Measurements from ENCODE around the gene NOXO1.
A peak's percentile ranks its signal among the peaks of the same experiment; 100 is the strongest.

The NOXO1 gene

DNA sequence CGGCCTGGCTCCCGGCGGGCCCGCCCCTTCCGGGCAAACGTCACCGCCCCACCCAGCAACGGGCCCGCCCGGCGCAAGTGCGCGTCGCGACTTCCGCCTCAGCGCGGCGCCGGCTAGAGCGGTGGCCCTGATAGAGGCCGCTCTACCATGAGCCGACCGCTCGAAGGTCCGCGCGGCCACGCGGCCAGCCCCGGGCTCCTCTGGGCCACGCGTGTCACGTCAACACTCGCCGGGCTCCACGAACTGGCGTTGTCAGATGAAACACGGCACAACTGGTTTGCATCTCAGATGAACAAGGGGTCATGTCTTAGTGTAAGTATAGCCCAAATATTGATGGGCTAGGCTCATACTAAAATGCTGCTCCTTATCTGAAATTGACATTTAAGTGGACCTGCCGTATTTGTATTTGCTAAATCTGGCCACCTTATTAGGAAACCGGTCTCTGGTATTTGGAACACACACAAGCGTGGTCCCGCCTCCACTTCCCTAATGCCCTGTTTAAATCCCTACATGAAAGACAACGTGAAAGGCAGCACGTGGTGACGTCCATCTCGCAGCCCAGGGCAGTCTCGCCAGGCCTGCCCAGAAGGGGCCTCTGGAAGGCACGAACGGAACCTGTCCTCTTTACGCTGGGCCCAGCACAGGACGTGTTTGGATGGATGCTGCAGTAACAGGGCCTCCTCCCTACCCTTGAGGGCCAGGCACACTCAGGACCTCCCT lies 28.7 kb upstream of the NOXO1 start, which contains the start of gene ZNF598:
TSS of gene ZNF598 (minus strand) at position 31 of the 720 bp plus-strand sequence.
- peak; percentile 92 for DNase-seq

DNA sequence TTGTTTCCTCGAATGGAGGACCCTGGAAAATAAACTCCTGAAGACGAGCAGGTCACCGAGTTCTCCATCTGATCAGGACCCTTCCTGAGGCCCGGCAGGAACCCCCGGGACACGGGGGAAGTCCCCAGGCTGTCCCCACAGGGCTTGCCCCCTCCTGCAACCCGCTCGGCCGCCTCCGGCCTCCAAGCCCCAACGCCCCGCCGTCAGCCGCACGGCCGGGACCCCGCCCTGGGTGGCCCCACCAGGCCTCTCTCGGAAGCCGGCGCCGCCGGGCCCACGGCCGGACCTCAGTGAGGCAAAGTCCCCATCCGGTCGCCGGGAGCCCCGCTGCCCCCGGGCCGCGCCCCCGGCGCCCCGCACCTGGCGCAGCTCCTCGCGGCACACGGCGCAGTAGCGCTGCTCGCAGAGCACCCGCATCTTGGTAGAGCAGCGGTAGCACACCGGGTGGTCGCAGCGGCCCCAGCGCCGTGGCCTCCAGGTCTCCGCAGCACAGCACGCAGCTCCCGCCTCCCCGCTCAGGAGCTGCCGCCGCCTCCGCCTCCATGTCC lies 28.0 kb upstream of the NOXO1 start:
- peak; percentile 40 for DNase-seq

DNA sequence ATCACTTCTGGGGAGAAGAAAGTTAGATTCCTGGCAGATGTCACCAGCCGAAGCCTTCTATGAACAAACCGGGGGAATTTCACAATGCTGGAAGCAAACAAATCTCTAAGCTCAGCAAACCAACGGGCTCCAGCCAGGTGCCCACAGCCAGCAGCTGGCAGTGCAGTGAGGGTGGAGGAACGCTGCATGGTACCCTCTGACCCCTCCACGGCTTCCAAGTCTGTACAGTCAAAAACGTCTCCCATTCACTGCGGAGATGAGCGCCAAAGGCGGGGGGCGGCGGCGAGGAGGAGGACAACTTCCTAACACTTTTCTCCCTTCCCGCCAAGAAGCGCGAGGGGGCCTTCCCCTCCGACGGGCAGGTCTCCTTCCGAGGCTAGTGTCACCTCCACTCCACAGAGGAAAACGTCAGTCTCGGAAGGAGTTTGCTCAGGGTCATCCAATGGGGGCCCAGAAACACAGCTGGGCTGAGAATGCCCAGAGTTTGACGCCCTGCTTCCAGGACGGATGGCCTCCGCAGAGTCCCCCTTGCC lies 27.4 kb upstream of the NOXO1 start:
- peak; percentile 31 for DNase-seq

DNA sequence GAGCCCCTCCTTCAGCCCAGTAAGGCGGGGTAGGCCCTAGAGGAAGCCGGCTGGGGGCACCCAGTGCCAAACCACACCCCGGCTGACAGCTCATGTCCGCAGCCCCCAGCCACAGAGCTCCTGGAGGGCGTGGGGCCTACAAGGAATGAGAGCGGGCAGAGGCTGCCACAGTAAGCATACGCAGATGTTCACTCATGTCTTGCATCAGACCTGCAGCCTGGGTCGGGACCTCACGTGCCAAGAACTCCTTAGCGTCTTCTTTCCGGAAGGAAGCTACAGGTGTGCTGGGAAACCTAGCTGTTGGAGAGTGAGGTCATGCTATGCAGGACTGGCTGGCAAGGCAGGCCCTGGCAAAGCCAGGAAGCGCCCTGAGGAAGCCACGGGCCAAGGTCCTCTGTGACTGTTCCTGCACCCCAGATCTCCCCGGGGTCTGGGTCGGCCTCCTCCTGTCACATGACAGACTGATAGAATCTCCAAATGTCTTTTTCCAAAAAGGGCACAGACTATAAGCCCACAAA lies 26.8 kb upstream of the NOXO1 start:
- peak; percentile 45 for DNase-seq

DNA sequence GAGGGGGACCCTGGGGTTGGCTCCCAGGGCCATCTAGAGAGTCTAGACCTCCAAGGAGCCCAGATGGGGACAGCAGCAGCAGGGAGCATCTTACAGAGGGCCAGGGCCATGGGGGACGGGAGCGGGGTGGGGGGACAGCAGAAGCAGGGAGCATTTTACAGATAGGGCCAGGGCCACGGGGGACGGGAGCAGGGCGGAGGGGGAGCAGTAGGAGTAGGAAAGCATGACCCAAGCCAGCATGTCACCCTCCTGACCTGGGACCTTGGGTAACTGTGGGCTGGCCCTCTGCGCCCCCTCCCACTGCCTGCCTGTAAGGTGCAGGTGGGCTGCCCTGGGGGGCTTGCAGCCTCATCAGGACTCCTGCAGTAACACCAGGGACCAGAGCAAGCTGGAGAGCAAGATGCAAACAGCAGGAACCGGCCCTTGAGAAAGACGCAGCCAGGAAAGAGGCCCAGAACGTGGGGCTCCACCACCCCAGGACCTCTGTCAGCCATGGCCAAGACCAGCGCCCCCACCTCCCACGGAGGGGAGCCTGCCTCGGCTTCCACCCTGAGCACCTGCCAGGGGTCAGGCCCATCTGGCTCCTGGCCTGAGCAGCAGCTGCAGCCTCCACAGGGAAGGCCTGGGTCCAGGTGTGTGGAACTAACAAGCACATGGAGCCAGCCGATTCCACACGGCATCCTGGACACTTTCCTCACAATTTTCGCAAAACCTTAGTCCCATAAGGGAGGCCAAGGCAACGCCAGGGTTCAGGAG lies 26.0 kb upstream of the NOXO1 start:
- no peak for DNase-seq

DNA sequence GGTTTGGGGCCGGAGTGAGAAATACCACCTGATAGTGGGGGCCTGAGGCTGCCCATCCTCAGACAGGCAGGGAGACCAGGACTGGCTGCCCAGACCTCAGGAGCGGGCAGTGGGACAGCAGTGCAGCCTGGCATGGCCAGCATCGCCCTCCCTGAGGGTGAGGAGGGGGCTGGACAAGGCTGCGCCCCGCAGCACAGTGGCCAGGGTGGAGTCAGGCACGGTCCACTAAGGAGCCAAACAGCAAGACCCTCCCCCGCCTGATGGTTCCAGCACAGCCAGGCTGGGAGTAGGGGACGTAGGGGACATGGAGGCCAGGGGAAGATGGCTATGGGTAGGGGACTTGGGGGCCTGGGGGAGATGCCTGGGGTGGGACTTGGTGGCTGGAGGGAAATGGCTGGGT lies 25.0 kb upstream of the NOXO1 start:
- no peak for DNase-seq

DNA sequence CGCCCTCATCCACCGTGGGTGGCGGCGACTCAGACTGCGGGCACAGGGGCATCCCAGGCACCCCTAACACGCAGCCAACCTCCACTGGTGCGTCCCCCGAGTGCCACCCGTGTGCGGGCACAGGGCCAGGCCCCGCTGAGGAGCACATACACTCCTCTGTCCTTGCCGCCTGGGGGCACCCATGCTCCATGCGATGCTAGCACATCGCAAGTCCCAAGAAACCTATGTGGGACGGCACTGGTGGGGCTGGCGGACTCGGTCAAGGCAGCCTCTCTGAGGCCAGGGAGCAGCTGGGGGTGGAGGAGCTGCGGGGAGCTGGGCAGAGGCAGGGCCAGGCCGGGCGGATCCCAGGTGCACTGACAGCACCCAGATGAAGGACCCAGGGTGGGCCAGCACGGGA lies 24.4 kb upstream of the NOXO1 start:
- no peak for DNase-seq

DNA sequence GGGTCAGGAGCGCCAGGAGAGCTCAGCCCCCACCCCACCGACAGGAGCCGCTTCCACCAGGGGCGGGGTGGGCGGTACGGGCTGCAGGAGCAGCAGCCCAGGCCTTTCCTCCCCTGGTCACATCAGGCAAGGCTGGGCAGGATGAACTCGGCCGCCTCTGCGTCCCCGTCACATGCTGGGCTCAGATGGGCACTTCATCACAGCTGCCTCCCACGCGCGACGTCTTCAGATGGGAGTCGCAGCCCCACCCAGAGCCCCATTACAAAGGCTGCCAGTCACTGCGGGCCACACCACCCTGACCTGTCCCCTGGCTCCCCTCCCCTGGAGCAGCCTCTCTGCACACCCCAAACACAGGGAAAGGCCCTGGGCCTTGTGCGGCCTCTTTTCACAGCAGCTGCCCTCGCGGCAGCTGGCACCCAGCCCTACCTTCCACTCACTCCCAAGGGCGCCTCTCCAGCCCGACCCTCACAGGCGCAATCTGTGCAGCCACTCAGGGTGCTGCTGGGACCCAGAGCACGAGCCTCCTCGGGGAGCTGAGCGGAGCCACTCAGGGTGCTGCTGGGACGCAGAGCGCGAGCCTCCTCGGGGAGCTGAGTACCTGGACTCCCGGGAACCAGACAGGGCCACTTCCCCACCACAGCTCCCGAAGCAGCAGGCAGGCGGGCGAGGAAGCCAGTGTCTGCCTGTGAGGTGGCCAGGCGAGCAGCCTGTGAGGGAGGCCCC lies 23.7 kb upstream of the NOXO1 start:
- no peak for DNase-seq

DNA sequence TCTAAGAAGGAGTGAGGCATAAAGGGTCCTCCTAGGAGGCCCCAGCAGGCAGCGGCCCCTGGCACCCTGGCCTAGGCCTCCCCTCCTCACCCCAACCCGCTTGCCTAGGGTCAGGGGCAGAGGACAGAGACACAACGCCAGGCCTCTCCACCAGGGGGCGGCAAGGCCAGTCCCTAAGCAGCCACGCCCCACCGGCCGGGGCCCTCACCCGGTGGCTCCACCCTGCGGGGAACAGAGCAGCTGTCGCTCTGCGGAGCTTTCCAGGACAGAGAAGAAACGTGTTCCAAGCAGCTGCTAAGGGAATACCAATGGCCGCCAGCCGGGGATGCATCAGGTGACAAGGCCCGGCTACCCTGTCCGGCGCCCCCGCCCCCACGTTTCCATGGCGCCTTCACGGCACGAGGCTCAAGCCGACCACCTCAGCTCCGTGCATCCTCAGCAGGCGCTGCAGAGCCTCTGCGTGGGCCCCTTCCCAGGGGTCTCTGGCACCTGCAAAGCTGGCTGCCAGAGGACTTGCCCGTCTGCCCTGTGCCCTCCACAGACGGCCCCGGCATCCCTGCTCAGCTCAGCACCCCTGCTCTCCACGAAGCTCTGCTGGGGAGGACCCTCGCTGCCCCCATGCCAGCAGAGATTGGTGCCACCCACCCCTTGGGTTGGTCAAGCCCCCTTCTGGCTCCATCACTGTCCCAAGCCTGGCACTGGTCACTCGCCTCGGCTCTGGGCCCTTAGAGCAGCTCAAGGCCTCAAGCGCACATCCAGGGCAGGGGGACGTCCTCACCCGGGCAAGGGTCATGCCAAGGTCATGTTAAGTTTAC lies 22.8 kb upstream of the NOXO1 start:
- DNase-seq, result peak; percentile 94

DNA sequence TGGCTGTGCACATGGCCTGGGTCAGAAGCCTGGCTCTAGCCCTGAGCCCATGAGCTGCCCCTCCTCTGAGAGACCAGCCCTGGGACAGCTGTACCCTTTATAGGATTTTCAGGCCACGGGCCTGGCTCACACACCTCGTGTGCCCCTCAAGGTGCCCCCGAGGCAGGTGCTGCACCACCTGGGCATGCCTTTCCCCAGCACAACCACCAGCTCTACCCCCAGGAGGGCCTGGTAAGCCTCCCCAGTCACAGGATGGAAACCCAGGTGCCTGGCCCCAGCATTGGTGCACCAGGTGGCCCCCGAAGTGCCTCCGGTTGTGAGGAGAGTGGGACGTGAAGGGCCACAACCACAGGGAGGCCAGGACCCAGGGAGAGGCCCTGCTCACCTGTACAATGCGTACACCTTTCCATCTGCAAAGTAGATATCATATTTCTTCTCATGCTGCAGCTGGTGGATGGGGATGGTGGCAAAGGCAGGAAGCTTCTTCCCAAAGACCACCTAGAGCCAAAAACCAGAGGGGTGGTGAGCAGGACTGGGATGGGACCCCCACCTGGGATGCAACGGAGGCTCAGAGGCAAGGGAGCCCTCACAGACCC lies 22.1 kb upstream of the NOXO1 start:
- no peak for DNase-seq

DNA sequence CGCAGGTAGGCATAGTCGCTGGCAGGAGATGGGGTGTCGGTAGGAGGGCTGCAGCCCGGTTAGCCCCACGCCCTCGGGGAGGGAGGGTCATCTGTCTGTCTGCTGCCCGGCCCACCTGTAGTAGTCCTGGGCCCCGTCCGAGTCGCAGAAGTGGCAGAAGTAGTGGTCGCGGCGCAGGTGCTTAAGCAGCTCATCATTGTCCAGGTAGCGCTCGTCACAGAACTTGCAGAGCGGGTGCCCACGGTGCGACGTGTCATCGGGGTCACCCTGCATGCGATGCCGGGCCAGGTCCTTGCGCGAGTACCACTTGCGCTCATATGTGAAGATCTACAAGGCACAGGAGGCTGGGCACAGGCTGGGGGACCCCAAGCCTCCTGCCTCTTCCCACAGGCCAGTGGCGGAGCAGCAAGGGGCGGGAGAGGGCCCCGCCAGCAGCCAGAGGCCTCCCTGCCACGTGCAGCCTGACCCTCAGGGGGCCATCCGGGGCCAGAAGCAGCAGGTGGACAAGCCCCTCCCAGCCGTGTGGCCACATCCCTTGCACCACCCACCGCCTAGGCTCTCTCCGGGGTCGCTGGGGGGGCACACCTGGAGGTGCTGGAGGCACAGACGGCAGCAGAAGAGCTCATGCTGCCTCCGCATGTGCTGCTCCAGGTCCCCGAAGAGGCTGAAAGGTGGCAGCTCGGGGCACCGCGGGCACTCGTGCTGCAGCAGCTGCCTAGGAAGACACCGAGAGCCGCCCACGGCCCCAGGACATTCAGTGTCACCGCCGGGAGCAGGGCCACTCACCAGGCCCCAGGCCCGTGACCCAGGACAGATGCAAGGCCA lies 21.3 kb upstream of the NOXO1 start:
- no peak for DNase-seq

DNA sequence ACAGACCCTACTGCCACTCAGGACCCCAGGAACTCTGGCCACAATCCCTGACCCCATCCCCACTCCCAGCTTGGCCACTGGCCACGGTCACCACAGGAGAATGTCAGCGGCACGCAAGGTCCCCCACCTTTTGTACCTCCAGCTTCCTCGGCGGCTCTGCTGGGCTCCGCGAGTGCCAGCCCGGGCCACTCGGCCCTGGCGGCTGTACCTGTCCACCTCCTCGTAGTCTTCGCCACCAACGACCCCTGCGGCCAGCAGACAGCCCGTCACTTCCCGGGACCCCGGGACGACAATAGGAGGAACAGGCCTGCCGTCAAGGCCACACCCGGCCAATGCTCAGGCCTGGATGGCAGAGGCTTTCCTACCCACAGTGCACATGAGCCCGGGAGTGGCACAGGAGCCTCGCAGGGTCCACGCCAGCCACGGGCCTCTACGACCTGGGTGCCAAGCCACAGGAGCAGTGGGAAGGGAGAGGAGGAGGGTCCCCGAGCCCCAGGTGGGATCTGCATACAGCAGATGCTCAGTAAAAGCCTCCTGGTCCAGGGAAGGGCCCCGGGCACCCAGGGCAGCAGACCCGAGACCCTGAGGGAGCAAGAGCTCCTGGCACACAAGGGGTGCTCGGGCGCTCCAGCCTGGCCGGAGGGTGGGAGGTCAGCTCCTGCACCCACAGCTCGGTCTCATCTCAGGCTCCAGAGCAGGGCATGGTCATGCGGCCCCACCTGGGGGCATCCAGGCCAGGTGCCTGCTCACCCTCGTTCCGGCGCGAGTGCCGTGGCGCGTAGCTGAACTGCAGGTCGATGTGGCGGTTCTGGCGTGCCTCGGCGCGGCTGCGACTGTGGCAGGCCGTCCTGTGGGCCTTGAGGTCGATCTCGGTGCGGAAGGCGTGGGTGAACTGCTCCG lies 20.4 kb upstream of the NOXO1 start:
- DNase-seq, result no peak

DNA sequence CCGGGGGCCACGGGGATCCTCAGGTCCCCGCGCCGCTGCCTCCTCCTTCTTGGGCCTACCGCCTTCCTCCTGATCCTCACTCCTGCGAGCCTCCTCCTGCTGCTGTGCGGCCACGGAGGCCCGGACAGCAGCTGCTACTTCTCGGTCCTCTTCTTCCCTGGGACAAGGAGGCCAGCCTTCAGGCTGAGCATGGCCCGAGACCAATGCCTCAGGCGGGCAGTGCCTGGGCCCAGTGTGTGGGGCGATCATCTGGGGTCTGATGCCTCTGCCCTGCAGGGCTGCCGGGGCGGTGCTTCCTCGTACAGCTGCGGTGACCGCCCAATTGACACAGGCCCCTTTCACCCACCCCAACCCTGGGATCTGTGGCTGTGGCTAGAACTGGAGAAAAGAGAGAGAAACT lies 19.8 kb upstream of the NOXO1 start:
- DNase-seq, result no peak

DNA sequence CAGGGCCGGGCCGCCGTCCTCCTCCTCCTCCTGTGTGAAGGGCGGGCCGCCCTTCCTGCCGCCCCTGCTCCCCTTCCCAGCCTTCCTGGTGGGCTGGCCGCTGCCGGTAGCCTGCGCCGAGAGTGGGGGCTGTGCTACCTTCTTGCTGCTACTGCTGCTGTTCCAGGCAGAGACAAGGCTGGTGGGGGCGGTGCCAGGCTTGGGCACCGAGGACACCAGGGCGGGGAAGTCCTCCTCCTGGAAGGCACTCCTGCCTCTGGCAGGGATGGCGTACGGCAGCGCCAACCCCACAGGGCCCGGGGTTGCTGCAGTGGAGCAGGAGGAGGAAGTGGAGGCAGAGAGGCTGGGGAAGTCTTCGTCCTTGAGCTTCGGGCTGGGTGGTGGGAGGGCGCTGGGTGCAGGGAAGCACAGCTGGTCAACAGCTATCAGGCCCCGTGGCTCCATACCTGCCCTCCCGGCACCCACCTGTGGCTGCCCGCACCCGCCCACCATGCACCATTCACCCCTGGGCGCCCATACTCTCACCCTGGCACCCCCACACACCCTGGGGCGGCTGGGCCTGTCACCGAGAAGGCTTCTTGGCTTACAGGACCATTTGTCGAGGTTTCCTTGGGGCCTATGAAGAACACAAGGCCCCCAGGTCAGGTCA lies 18.7 kb upstream of the NOXO1 start:
- no peak for DNase-seq

DNA sequence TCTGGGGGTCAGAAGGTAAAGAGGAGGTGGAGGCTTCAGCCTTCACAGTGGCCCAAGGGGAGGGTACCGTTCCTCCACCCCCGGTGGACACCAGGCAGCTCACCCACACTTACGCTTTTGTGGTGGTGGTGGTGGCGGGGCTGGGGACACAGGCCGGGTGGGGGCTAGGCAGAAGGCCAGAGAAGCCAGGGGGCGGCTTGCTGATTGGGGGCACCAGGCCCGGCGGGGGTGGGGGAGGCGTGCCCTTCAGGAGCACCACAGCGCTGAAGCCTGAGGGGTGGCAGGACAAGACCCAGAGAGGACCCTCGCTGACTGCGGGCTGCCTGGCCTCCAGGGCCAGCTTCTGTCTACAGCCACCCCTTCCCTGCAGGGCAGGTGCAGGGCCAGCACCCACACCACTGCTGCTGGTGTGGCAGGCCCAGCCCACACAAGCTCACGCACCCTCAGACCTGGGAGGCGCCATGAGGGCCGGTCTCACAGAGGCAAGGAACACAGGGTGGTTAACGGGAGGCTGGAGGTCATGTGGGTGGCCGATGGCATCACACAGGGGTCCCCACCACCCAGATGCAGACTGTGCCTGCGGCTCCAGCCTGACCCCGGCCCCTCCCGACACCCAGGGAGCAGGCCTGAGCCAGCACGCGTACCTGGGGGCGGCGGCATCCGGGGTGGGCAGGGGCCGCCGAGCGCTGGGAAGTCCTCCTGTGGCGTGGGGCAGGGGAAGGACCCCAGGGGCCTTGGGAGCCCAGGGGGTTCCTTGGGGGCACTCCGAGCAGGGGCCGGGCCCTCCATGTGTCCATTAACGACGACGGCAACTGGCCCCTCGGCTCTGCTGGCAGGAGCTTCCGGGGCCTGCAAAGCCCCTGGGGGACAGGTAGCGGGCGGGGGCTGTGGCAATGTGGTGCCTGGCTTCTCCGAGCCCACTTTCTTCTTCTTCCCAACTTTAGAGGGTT lies 17.9 kb upstream of the NOXO1 start:
- no peak for DNase-seq

DNA sequence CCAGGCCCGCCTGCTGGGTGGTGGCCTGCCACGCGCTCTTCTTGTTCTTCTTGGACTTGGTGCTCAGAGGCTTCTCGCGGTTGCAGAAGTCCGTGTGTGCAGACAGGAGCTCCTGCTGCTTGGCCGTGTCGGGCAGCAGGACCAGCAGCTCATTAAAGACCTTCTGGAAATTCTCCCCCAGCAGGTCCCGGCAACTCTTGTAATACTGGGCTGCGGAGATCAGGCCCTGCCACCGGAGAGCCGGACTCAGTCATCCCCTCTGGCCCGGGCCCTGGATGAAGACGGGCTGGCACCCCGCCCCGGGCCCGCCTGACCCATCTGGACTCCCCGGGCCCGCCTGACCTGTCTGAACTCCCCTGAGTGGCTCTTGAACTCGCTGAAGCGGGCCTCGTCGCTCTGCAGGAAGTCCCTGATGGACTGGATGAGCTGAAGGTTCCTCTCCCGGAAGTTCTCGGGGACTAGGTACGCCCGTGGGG lies 17.1 kb upstream of the NOXO1 start:
- DNase-seq, result no peak

DNA sequence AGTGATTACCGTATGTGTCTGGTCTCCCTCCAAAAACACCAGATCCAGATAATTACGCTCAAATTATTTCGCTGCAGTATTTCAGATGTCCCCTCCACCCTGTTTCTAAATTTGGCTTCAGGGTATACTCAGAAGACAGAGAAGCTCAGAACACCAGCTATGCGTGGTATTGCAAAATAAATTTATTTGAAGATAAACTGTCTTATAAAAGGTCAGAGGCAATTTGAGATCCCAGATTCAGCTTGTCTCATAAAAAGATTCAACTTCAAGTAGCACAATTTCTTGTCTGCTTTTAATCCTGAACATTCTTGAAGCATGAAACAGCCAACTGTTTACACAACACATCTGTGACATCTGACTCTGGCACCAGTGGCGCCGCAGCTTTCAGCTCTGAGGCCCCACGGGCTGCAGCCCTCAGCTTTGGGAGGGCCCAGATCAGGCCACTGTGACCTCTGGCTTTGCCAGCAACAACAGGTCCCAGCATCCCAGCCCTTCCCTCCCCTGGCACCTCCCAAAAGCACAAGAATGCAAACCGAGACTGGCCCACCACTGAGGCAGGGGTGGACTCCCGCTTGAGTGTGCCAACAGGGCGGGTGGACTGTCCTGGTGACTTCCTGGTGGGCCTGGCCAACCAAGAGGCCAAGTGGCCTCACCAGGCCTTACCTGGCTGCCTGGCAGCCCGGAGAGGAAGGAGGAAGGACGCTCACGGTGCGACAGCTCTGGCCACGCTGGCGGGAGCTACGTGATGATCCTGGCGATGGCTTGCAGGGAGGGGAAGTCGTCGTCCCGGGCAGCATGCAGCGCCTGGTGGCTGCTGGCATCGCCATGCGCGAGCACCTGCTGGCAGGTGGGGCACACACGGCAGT lies 16.5 kb upstream of the NOXO1 start:
- DNase-seq, result no peak

Measured in OCI-M1 (cell line).